Esophagus muscularis mucosa (tissue), 4 donors: ENCODE results near the gene AGAP1. TPM values are rescaled to one million over a fixed set of nuclear protein-coding genes. Genes with fewer than 3 reads are reported as not detected.
"Not testable (repeated sequence)": the region's sequence is repeated elsewhere in the genome, so short reads cannot be mapped to it uniquely, and the experiment has no call there.

Source experiments
- DNase-seq: peaks from one replicate; pipeline ENCODE4 v3.0.0-alpha.2; 2017; ENCODE audit errors: extremely low spot score
- H3K27ac ChIP-seq, 4 donors: fragments of 200-600 bp; sonication (generic); replicated peaks in 1 of 4; 1 replicate in 3 of 4; 2 replicates in 1 of 4; pipeline ENCODE4 v1.5.1; 2016 to 2019; ENCODE audit warnings: mild to moderate bottlenecking in 1 of 4
- H3K27me3 ChIP-seq, 4 donors: fragments of 200-600 bp; sonication (generic); one replicate each; pipeline versions ENCODE4 v1.5.1 to v1.6.0; 2016 to 2019
- H3K36me3 ChIP-seq, 4 donors: fragments of 200-600 bp; sonication (generic); one replicate each; pipeline ENCODE4 v1.5.1; 2016 to 2019
- H3K4me1 ChIP-seq, 4 donors: fragments of 200-600 bp; sonication (generic); one replicate each; pipeline ENCODE4 v1.5.1; 2016 to 2019
- H3K4me3 ChIP-seq, 4 donors: fragments of 200-600 bp; sonication (generic); 1 replicate in 2 of 4; 2 replicates in 2 of 4; pipeline ENCODE4 v1.5.1; 2016 to 2019; ENCODE audit warnings: mild to moderate bottlenecking in 4 of 4, moderate library complexity in 1 of 4
- H3K9me3 ChIP-seq, 4 donors: fragments of 200-600 bp; sonication (generic); 1 replicate in 3 of 4; 2 replicates in 1 of 4; pipeline ENCODE4 v1.5.1; 2016 to 2019
- EP300 ChIP-seq: sonication (generic); formaldehyde crosslinking; IDR thresholded peaks from one replicate; pipeline ENCODE4 v1.6.1; 2017; ENCODE audit warnings: antibody characterized with exemption
- POLR2A ChIP-seq: fragments of 450-650 bp; IDR thresholded peaks from one replicate; pipeline ENCODE4 v1.6.1; 2017; ENCODE audit warnings: antibody characterized with exemption, moderate library complexity, mild to moderate bottlenecking, low read depth
- POLR2AphosphoS5 ChIP-seq, 2 donors: sonication (generic); formaldehyde crosslinking; IDR thresholded peaks; one replicate each; pipeline ENCODE4 v1.6.1; 2017; ENCODE audit warnings: antibody characterized with exemption in 2 of 2
- WGBS: methylation state at CpG from one replicate; pipeline ENCODE4 v1.1.5; 2018; 5-methylcytosine and 5-hydroxymethylcytosine counted together
- intact Hi-C: fragments of 100-400 bp; cut with DNase I; formaldehyde crosslinking; loops from one replicate; pipeline ENCODE4 v1.15.1; 2023
- total RNA-seq, 4 donors: library from RNA; depleted of rRNA; stranded (reverse); fragments of >200 nt; gene quantifications; one replicate each; pipeline versions ENCODE4 v1.1.0 to v1.2.1, GENCODE V29; 2016
- TF ChIP-seq, protein P1 (sequence below), 3 experiments: fragments of 200-600 bp in 2 of 3; fragments of 450-650 bp in 1 of 3; sonication (generic) in 2 of 3; IDR thresholded peaks; one replicate each; pipeline ENCODE4 v1.5.1; 2017 to 2019; ENCODE audit warnings: antibody characterized with exemption in 3 of 3, mild to moderate bottlenecking in 2 of 3, moderate library complexity in 1 of 3

Gene AGAP1
- total RNA-seq, 4 donors from 2014 or later: 37.9 to 62.4 (median 47.2) TPM

DNA sequence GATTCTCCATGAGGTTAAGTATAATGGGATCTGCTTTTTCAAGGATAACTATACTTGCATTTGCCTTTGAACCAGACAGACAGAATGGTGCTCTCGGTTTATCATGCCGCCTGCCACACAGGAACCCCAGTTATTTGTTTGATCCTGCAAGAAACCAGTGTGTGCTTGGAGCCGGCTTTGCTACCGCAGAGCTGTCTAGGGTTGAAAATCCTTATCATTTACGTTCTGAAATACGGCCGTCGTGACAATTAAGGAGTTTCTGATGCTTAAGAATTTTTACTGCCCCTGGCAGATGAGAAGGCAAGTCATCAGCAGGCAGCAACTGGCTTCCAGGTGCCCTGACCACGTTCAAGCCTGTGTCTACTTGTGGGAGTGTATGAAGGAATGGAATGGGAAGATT, 562.3 kb downstream of the AGAP1 start:
- 90% methylated on average over 9 of the region's 9 CpGs for WGBS
- no peaks in the 10 kb centered on the region for H3K27me3 ChIP-seq
- peaks cover 0 to 10% (median 6%) of the 10 kb centered on the region in 4 donors for H3K9me3 ChIP-seq
- no peaks in the 10 kb centered on the region for H3K4me1 ChIP-seq
- no peak for DNase-seq
- TF ChIP-seq POLR2AphosphoS5 (IDR thresholded peaks at IDR 0.05) (no peak), EP300 (no peak), POLR2A (no peak)
- TF ChIP-seq, protein P1, sequence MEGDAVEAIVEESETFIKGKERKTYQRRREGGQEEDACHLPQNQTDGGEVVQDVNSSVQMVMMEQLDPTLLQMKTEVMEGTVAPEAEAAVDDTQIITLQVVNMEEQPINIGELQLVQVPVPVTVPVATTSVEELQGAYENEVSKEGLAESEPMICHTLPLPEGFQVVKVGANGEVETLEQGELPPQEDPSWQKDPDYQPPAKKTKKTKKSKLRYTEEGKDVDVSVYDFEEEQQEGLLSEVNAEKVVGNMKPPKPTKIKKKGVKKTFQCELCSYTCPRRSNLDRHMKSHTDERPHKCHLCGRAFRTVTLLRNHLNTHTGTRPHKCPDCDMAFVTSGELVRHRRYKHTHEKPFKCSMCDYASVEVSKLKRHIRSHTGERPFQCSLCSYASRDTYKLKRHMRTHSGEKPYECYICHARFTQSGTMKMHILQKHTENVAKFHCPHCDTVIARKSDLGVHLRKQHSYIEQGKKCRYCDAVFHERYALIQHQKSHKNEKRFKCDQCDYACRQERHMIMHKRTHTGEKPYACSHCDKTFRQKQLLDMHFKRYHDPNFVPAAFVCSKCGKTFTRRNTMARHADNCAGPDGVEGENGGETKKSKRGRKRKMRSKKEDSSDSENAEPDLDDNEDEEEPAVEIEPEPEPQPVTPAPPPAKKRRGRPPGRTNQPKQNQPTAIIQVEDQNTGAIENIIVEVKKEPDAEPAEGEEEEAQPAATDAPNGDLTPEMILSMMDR (IDR thresholded peaks at IDR 0.05): no peak
- no peak overlapping the region for H3K27ac ChIP-seq
- H3K36me3 ChIP-seq: peaks cover 0 to 25% (median 4%) of the 10 kb centered on the region in 4 donors
- intact Hi-C loops: no loop called here
- no peak overlapping the region for H3K4me3 ChIP-seq

DNA sequence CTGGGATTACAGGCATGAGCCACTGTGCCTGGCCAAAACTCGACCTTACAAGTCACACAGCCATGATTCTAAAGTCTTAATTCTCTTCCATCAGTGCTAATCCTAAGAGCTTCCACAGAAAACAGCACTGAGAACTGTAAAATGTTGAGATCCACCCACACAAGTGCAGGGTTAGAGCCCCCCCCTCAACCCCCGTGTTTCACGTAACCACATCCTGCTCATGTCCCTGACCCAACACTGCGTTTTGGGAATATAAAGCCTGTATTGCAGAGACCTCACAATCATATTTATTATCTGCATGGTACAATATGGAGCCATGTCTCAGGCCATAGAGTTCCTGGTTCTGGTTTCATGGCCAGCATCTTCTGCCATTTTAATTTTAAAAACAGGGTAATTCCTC, 563.5 kb downstream of the AGAP1 start:
- DNase-seq: no peak
- peaks cover 0 to 10% (median 6%) of the 10 kb centered on the region in 4 donors for H3K9me3 ChIP-seq
- TF ChIP-seq EP300 (no peak), POLR2AphosphoS5 (IDR thresholded peaks at IDR 0.05) (no peak), POLR2A (no peak)
- TF ChIP-seq, protein P1 (IDR thresholded peaks at IDR 0.05): no peak
- no peaks in the 10 kb centered on the region for H3K27me3 ChIP-seq
- no peak overlapping the region for H3K27ac ChIP-seq
- no peak overlapping the region for H3K4me3 ChIP-seq
- intact Hi-C loops: no loop called here
- H3K36me3 ChIP-seq: peaks cover 0 to 24% (median 0%) of the 10 kb centered on the region in 4 donors
- H3K4me1 ChIP-seq: no peaks in the 10 kb centered on the region
- 92% methylated on average over 4 of the region's 4 CpGs for WGBS

DNA sequence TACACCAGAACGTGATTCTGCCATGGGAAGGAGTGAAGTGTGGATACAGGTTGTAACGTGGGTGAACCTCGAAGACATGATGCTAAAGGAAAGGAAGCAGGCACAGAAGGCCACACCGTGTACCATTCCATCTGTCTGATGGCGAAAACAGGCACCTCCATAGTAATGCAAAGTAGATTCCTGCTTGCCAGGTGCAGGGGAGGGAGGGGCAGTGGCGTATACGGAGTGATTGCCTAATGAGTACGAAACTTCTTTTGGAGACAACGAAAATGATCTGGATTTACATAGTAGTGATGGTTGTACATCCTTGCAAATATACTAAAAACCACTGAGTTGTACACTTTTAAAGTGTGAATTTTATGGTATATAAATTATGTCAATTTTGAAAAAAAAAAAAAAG, 567.7 kb downstream of the AGAP1 start:
- no peak for DNase-seq
- Histone ChIP-seq H3K36me3 (peaks cover 0 to 32% (median 0%) of the 10 kb centered on the region in 4 donors), H3K9me3 (peaks cover 0 to 10% (median 6%) of the 10 kb centered on the region in 4 donors), H3K27ac (no peak overlapping the region), H3K4me3 (no peak overlapping the region), H3K4me1 (no peaks in the 10 kb centered on the region), H3K27me3 (no peaks in the 10 kb centered on the region)
- intact Hi-C loops: no loop called here
- 53% methylated on average over 9 of the region's 9 CpGs for WGBS
- no peak for TF ChIP-seq POLR2AphosphoS5 (IDR thresholded peaks at IDR 0.05)

DNA sequence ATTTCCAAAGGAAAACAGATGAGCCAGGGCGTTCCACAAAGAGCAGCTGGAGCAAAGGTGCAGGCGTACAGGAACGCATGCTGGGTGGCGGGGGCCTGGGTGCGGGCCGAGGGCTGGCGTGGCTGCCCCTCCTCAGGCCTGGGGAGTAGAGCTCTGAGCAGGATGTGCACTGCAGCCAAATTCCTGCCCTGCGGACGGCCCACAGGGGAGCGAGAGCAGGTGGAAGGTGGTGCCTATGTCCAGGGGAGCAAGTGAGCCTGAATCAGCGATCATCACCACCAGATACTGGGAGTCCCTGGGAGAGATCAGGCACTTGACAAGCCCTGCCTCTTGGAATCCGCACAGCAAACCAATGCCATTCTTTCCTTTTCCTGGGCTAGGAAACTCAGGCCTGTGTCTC, 568.1 kb downstream of the AGAP1 start:
- TF ChIP-seq EP300: no peak
- TF ChIP-seq, protein P1 (IDR thresholded peaks at IDR 0.05): no peak
- TF ChIP-seq POLR2A: no peak
- no peak for TF ChIP-seq POLR2AphosphoS5 (IDR thresholded peaks at IDR 0.05)
- Histone ChIP-seq H3K4me3 (no peak overlapping the region), H3K27me3 (no peaks in the 10 kb centered on the region), H3K9me3 (peaks cover 0 to 10% (median 6%) of the 10 kb centered on the region in 4 donors), H3K36me3 (peaks cover 0 to 32% (median 0%) of the 10 kb centered on the region in 4 donors), H3K27ac (no peak overlapping the region), H3K4me1 (no peaks in the 10 kb centered on the region)
- no peak for DNase-seq
- 90% methylated on average over 12 of the region's 12 CpGs for WGBS
- intact Hi-C loops: no loop called here

DNA sequence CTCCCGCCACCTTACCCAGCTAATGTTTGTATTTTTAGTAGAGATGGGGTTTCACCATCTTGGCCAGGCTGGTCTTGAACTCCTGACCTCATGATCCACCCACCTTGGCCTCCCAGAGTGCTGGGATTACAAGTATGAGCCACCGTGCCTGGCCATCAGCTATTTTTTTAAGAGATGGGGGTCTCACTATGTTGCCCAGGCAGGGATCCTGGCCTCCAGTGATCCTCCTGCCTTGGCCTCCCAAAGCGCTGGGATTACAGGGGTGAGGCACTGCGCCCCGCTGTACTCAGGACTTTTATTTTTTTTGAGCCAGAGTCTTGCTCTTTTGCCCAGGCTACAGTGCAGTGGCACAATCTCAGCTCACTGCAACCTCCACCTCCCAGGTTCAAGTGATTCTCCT, 569.0 kb downstream of the AGAP1 start:
- H3K4me3 ChIP-seq, H3K27ac ChIP-seq, H3K27me3 ChIP-seq, H3K4me1 ChIP-seq, H3K9me3 ChIP-seq, intact Hi-C loops, DNase-seq: not testable (repeated sequence)
- H3K36me3 ChIP-seq: peaks cover 0 to 32% (median 0%) of the 10 kb centered on the region in 4 donors
- 93% methylated on average over 5 of the region's 5 CpGs for WGBS

DNA sequence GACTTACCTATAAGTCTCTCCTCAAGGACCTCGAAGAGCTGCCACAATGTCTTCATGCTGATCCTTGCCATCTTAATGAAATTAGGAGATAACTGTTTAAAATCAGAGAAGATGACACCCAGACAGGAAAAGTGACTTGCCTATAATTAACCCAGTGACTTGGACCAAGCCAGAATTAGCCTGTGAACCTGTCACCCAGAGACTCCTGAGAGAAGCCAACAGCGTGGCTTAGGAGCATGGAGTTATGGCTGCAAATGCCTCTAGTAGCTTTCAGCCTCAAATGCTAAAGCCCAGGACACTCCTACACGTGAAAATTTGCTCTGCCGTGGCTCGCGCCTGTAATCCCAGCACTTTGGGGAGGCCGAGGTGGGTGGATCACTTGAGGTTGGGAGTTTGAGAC, 570.2 kb downstream of the AGAP1 start:
- no peaks in the 10 kb centered on the region for H3K4me1 ChIP-seq
- TF ChIP-seq POLR2A: no peak
- no peak for TF ChIP-seq EP300
- TF ChIP-seq, protein P1 (IDR thresholded peaks at IDR 0.05): no peak
- no peak for TF ChIP-seq POLR2AphosphoS5 (IDR thresholded peaks at IDR 0.05)
- H3K36me3 ChIP-seq: peaks cover 0 to 29% (median 0%) of the 10 kb centered on the region in 4 donors
- intact Hi-C loops: no loop called here
- no peak for DNase-seq
- H3K27me3 ChIP-seq: no peaks in the 10 kb centered on the region
- 90% methylated on average over 7 of the region's 7 CpGs for WGBS
- no peak overlapping the region for H3K4me3 ChIP-seq
- H3K9me3 ChIP-seq: no peaks in the 10 kb centered on the region
- no peak overlapping the region for H3K27ac ChIP-seq
